ENCODE measurements around the gene ATG4B.
A peak's percentile ranks its signal among the peaks of the same experiment; 100 is the strongest.
"Not testable (repeated sequence)": the region's sequence is repeated elsewhere in the genome, so short reads cannot be mapped to it uniquely, and the experiment has no call there.

The ATG4B gene

GRCh38 chr2:241640165-241640795, 2.8 kb downstream of the ATG4B start:
- DNase-seq = no peak

- DNase-seq = no peak
Measured at GRCh38 chr2:241641631-241642030, 4.1 kb downstream of the ATG4B start.

GRCh38 chr2:241645056-241645914, 7.8 kb downstream of the ATG4B start:
- no peak for DNase-seq

GRCh38 chr2:241645915-241646645, 8.6 kb downstream of the ATG4B start:
- DNase-seq = no peak

GRCh38 chr2:241648453-241648852, 11.0 kb downstream of the ATG4B start:
- DNase-seq = no peak

- no peak for DNase-seq
Measured at GRCh38 chr2:241649404-241649803, 11.9 kb downstream of the ATG4B start.

- no peak for DNase-seq
Measured at GRCh38 chr2:241649927-241650326, 12.4 kb downstream of the ATG4B start.

GRCh38 chr2:241652142-241652541, 14.6 kb downstream of the ATG4B start:
- no peak for DNase-seq

- DNase-seq = no peak
Measured at GRCh38 chr2:241652722-241653121, 15.2 kb downstream of the ATG4B start.

GRCh38 chr2:241653210-241653750, 15.8 kb downstream of the ATG4B start:
- no peak for DNase-seq

- no peak for DNase-seq
Measured at GRCh38 chr2:241654551-241654950, 17.1 kb downstream of the ATG4B start.

GRCh38 chr2:241655516-241656189, 18.2 kb downstream of the ATG4B start:
- DNase-seq = no peak

GRCh38 chr2:241656190-241656741, 18.8 kb downstream of the ATG4B start:
- no peak for DNase-seq

GRCh38 chr2:241657786-241658254, 20.3 kb downstream of the ATG4B start:
- no peak for DNase-seq

- no peak for DNase-seq
Measured at GRCh38 chr2:241658296-241658695, 20.8 kb downstream of the ATG4B start.

GRCh38 chr2:241659150-241659739, 21.8 kb downstream of the ATG4B start:
- peak; percentile 50 for DNase-seq

GRCh38 chr2:241660593-241661213, 23.2 kb downstream of the ATG4B start:
- no peak for DNase-seq

GRCh38 chr2:241662731-241663130, 25.2 kb downstream of the ATG4B start:
- DNase-seq = not testable (repeated sequence)

GRCh38 chr2:241665731-241666440, 28.4 kb downstream of the ATG4B start:
- DNase-seq = no peak

GRCh38 chr2:241666627-241667400, 29.3 kb downstream of the ATG4B start:
- DNase-seq = no peak
